ENCODE data around the gene ZNF618. TPM values are rescaled to one million over a fixed set of nuclear protein-coding genes. Genes with fewer than 3 reads are reported as not detected.

The ZNF618 gene
- total RNA-seq, 4 donors from 2014 or later: 2.1 to 6.2 (median 4.1) TPM

- TF ChIP-seq CTCF (IDR thresholded peaks at IDR 0.05): no peak
- no peak for TF ChIP-seq POLR2A (IDR thresholded peaks at IDR 0.05)
- no peak for TF ChIP-seq POLR2AphosphoS5 (IDR thresholded peaks at IDR 0.05)
- TF ChIP-seq EP300 (IDR thresholded peaks at IDR 0.05): no peak
- Histone ChIP-seq H3K36me3 (peaks cover 0 to 61% of the 10 kb centered on the region in 2 donors), H3K27ac (no peak overlapping the region), H3K27me3 (no peaks in the 10 kb centered on the region), H3K9me3 (peaks cover 0 to 44% (median 0%) of the 10 kb centered on the region in 3 donors), H3K4me1 (no peaks in the 10 kb centered on the region), H3K4me3 (no peak overlapping the region)
- ATAC-seq: no peak
- WGBS, 2 donors (ENCODE audit: low coverage in 1 of 2): 83 to 94% methylated on average over 1 to 3 of the region's 3 CpGs
Observed at GRCh38 chr9:114021578-114021977, 145.5 kb downstream of the ZNF618 start.

- Histone ChIP-seq H3K27ac (no peak overlapping the region), H3K9me3 (peaks cover 0 to 44% (median 0%) of the 10 kb centered on the region in 3 donors), H3K36me3 (peaks cover 0 to 52% of the 10 kb centered on the region in 2 donors), H3K4me3 (no peak overlapping the region), H3K4me1 (no peaks in the 10 kb centered on the region), H3K27me3 (no peaks in the 10 kb centered on the region)
- WGBS, 2 donors (ENCODE audit: low coverage in 1 of 2): 91 to 100% methylated on average over 1 of the region's 1 CpG
- TF ChIP-seq EP300 (IDR thresholded peaks at IDR 0.05): no peak
- no peak for TF ChIP-seq POLR2AphosphoS5 (IDR thresholded peaks at IDR 0.05)
- no peak for TF ChIP-seq POLR2A (IDR thresholded peaks at IDR 0.05)
- no peak for TF ChIP-seq CTCF (IDR thresholded peaks at IDR 0.05)
- ATAC-seq: no peak
Observed at GRCh38 chr9:114023961-114024360, 147.9 kb downstream of the ZNF618 start.

- ATAC-seq: no peak
- peaks cover 0 to 40% (median 0%) of the 10 kb centered on the region in 3 donors for H3K9me3 ChIP-seq
- peaks cover 0 to 50% of the 10 kb centered on the region in 2 donors for H3K36me3 ChIP-seq
- H3K4me3 ChIP-seq: no peak overlapping the region
- WGBS, 2 donors (ENCODE audit: low coverage in 1 of 2): 90 to 96% methylated on average over 3 of the region's 3 CpGs
- H3K27ac ChIP-seq: no peak overlapping the region
- TF ChIP-seq POLR2A (IDR thresholded peaks at IDR 0.05) (no peak), CTCF (IDR thresholded peaks at IDR 0.05) (no peak), EP300 (IDR thresholded peaks at IDR 0.05) (no peak), POLR2AphosphoS5 (IDR thresholded peaks at IDR 0.05) (no peak)
- no peaks in the 10 kb centered on the region for H3K4me1 ChIP-seq
- no peaks in the 10 kb centered on the region for H3K27me3 ChIP-seq
Observed at GRCh38 chr9:114025196-114025753, 149.2 kb downstream of the ZNF618 start.

DNA sequence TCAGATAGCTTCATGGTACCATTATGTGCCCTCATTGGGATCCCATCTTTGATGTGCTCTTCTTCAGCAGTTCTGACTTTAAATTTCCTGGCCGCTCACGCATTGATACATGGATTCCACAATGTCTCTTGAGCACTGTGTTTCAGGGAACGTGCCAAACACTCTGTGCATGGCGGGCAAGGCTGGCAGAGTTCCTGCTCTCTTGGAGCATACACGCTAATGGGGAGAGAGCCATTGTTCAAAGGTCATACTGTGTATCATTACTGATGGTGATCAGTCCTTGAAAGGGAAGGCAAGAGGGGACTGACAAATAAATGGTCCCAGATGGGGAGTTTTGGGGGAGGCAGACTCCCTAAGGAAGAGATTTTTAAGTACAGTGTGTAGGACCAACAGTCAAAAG lies 149.7 kb downstream of the ZNF618 start:
- no peak for ATAC-seq
- 100% methylated on average over 1 to 5 of the region's 5 CpGs for WGBS, 2 donors (ENCODE audit: low coverage in 1 of 2)

More for the DNA sequence above, 149.7 kb downstream of the ZNF618 start:
- Histone ChIP-seq H3K27me3 (no peaks in the 10 kb centered on the region), H3K4me1 (no peaks in the 10 kb centered on the region), H3K4me3 (no peak overlapping the region), H3K36me3 (peaks cover 0 to 55% of the 10 kb centered on the region in 2 donors), H3K27ac (no peak overlapping the region), H3K9me3 (peaks cover 0 to 39% (median 0%) of the 10 kb centered on the region in 3 donors)
- no peak for TF ChIP-seq POLR2A (IDR thresholded peaks at IDR 0.05)
- no peak for TF ChIP-seq CTCF (IDR thresholded peaks at IDR 0.05)
- no peak for TF ChIP-seq POLR2AphosphoS5 (IDR thresholded peaks at IDR 0.05)
- no peak for TF ChIP-seq EP300 (IDR thresholded peaks at IDR 0.05)
